GM23338 (cell line): ENCODE measurements around the gene PFKFB2. TPM values are rescaled to one million over a fixed set of nuclear protein-coding genes. Genes with fewer than 3 reads are reported as not detected.

ENCODE experiments used
- ATAC-seq: fragments of 200-7000 bp; cut with Tn5 transposase; 3 replicates; pipeline ENCODE4 v1.9.1; 2020
- DNase-seq: peaks from one replicate; pipeline ENCODE4 v3.0.0-alpha.2; 2015; ENCODE audit warnings: low spot score
- H2AFZ ChIP-seq: fragments of 200-600 bp; sonication (generic); 2 replicates; pipeline ENCODE4 v1.8.0; 2016; ENCODE audit warnings: antibody characterized with exemption, mild to moderate bottlenecking, moderate library complexity
- H3F3A ChIP-seq: fragments of 200-600 bp; sonication (generic); replicated peaks from 2 replicates; pipeline ENCODE4 v1.8.0; 2017; ENCODE audit warnings: antibody characterized with exemption, mixed run types, low read depth
- H3K27ac ChIP-seq: fragments of 200-600 bp; sonication (generic); 2 replicates; pipeline ENCODE4 v1.6.1; 2016; ENCODE audit warnings: low read depth
- H3K27me3 ChIP-seq: fragments of 200-600 bp; sonication (generic); 2 replicates; pipeline ENCODE4 v1.8.0; 2016; ENCODE audit warnings: mild to moderate bottlenecking, mixed run types, moderate library complexity; ENCODE audit not compliant: insufficient read depth
- H3K36me3 ChIP-seq: fragments of 200-600 bp; sonication (generic); 2 replicates; pipeline ENCODE4 v1.8.0; 2016; ENCODE audit warnings: mild to moderate bottlenecking; ENCODE audit not compliant: insufficient read depth
- H3K4me1 ChIP-seq: fragments of 200-600 bp; sonication (generic); 2 replicates; pipeline ENCODE4 v1.8.0; 2016; ENCODE audit warnings: mild to moderate bottlenecking, moderate library complexity; ENCODE audit not compliant: insufficient read depth
- H3K4me2 ChIP-seq: fragments of 200-600 bp; sonication (generic); 2 replicates; pipeline ENCODE4 v1.7.1; 2017; ENCODE audit warnings: mixed run types
- H3K4me3 ChIP-seq: fragments of 200-600 bp; sonication (generic); 2 replicates; pipeline ENCODE4 v1.6.1; 2016; ENCODE audit warnings: mixed run types
- H3K79me2 ChIP-seq: fragments of 200-600 bp; sonication (generic); replicated peaks from 2 replicates; pipeline ENCODE4 v1.8.0; 2017; ENCODE audit warnings: mild to moderate bottlenecking; ENCODE audit not compliant: insufficient read depth
- H3K9me2 ChIP-seq: fragments of 200-600 bp; sonication (generic); 2 replicates; pipeline ENCODE4 v1.8.0; 2017; ENCODE audit not compliant: insufficient read depth
- H4K20me1 ChIP-seq: fragments of 200-600 bp; sonication (generic); replicated peaks from 2 replicates; pipeline ENCODE4 v1.8.0; 2017; ENCODE audit warnings: mild to moderate bottlenecking; ENCODE audit not compliant: insufficient read depth
- H3K27ac Mint-ChIP-seq: 2 replicates; pipeline ENCODE4 v1.8.0; 2020; ENCODE audit warnings: inconsistent platforms, mild to moderate bottlenecking, moderate library complexity, mixed read lengths
- H3K27me3 Mint-ChIP-seq: 3 replicates; pipeline ENCODE4 v1.8.0; 2022; ENCODE audit warnings: low read depth, mild to moderate bottlenecking, moderate library complexity, mixed read lengths, inconsistent platforms; ENCODE audit not compliant: insufficient read depth, poor library complexity
- H3K36me3 Mint-ChIP-seq: 3 replicates; pipeline ENCODE4 v1.8.0; 2021; ENCODE audit warnings: low read depth, mild to moderate bottlenecking, inconsistent platforms, moderate library complexity, mixed read lengths
- H3K4me1 Mint-ChIP-seq: 3 replicates; pipeline ENCODE4 v1.8.0; 2020; ENCODE audit warnings: mild to moderate bottlenecking, inconsistent platforms, mixed read lengths
- H3K4me3 Mint-ChIP-seq: 3 replicates; pipeline ENCODE4 v1.8.0; 2021; ENCODE audit warnings: moderate library complexity, mild to moderate bottlenecking, inconsistent platforms, mixed read lengths
- H3K9me3 Mint-ChIP-seq: 3 replicates; pipeline ENCODE4 v1.8.0; 2020; ENCODE audit warnings: moderate library complexity, mild to moderate bottlenecking, inconsistent platforms, mixed read lengths
- CREB1 ChIP-seq: fragments of 250-450 bp; sonication (Bioruptor Pico); IDR thresholded peaks from 2 replicates; pipeline ENCODE4 v1.5.0; 2020; ENCODE audit warnings: low read depth, mild to moderate bottlenecking, moderate library complexity
- CTCF ChIP-seq, 2 experiments: fragments of 200-600 bp in 1 of 2; sonication (generic) in 1 of 2; conservative IDR thresholded peaks; 2 replicates each; pipeline versions ENCODE4 v1.5.1 to v1.6.1; 2016 to 2017; ENCODE audit warnings: antibody characterized with exemption in 2 of 2, low read depth in 2 of 2, mild to moderate bottlenecking in 2 of 2, moderate library complexity in 1 of 2
- ETS1 ChIP-seq: IDR thresholded peaks from 2 replicates; pipeline ENCODE4 v1.6.1; 2016; ENCODE audit warnings: antibody characterized with exemption
- EZH2 ChIP-seq: fragments of 200-600 bp; sonication (generic); IDR thresholded peaks from one replicate; pipeline ENCODE4 v1.8.0; 2017; ENCODE audit warnings: antibody characterized with exemption, mild to moderate bottlenecking, low read depth; ENCODE audit not compliant: unreplicated experiment
- EZH2phosphoT487 ChIP-seq: fragments of 200-600 bp; sonication (generic); IDR thresholded peaks from one replicate; pipeline ENCODE4 v1.8.1; 2018; ENCODE audit warnings: antibody characterized with exemption; ENCODE audit not compliant: unreplicated experiment
- JUNB ChIP-seq: IDR thresholded peaks from one replicate; pipeline ENCODE4 v1.6.1; 2016; ENCODE audit warnings: antibody characterized with exemption; ENCODE audit not compliant: unreplicated experiment
- NANOG ChIP-seq: IDR thresholded peaks from 2 replicates; pipeline ENCODE4 v1.6.1; 2016; ENCODE audit warnings: antibody characterized with exemption, borderline replicate concordance
- POLR2AphosphoS5 ChIP-seq: IDR thresholded peaks from 2 replicates; pipeline ENCODE4 v1.6.1; 2016; ENCODE audit warnings: antibody characterized with exemption, low read depth
- REST ChIP-seq: IDR thresholded peaks from one replicate; pipeline ENCODE4 v1.6.1; 2018; ENCODE audit warnings: antibody characterized with exemption; ENCODE audit not compliant: unreplicated experiment
- STAT1 ChIP-seq: IDR thresholded peaks from one replicate; pipeline ENCODE4 v1.6.1; 2016; ENCODE audit warnings: antibody characterized with exemption; ENCODE audit not compliant: unreplicated experiment
- ZNF114 ChIP-seq: fragments of 250-450 bp; sonication (Bioruptor Pico); IDR thresholded peaks from 2 replicates; pipeline ENCODE4 v1.5.0; 2020; ENCODE audit warnings: mild to moderate bottlenecking, moderate library complexity
- ZNF331 ChIP-seq: fragments of 250-450 bp; sonication (Bioruptor Pico); IDR thresholded peaks from 2 replicates; pipeline ENCODE4 v1.5.0; 2020; ENCODE audit warnings: low read depth, mild to moderate bottlenecking, moderate library complexity
- ZNF462 ChIP-seq: fragments of 250-450 bp; sonication (Bioruptor Pico); IDR thresholded peaks from 2 replicates; pipeline ENCODE4 v1.5.0; 2020; ENCODE audit warnings: mild to moderate bottlenecking, moderate library complexity
- polyA plus RNA-seq: library from polyadenylated mRNA; unstranded; fragments of >200 nt; fragmentation: Nextera tagmentation; extraction: Ambion mirVana; gene quantifications from 2 replicates; pipeline ENCODE4 v1.2.1, GENCODE V29; 2016
- total RNA-seq: library from RNA; depleted of rRNA; stranded (reverse); fragments of >200 nt; shearing (Covaris generic); gene quantifications from 2 replicates; pipeline ENCODE4 v1.2.3, GENCODE V29; 2014

The PFKFB2 gene
- total and polyA plus RNA-seq, 2 experiments from 2014 or later = 4.9 to 14.8 TPM

- peaks cover 8% of the 10 kb centered on the region for H3K79me2 ChIP-seq
- Mint-ChIP-seq H3K9me3 (no peaks in the 10 kb centered on the region), H3K27me3 (no peaks in the 10 kb centered on the region), H3K4me1 (peaks cover 8% of the 10 kb centered on the region), H3K4me3 (no peak overlapping the region), H3K27ac (no peak overlapping the region), H3K36me3 (peaks cover 2% of the 10 kb centered on the region; the same call in 1 of the 3 replicates)
- H3K27ac ChIP-seq = no peak overlapping the region
- no peak for ATAC-seq
- H3K9me2 ChIP-seq = no peaks in the 10 kb centered on the region
- no peak overlapping the region for H3K4me2 ChIP-seq
- TF ChIP-seq ZNF114 (CRISPR knock-in tag) (no peak), STAT1 (no peak), JUNB (no peak), NANOG (no peak), ZNF331 (CRISPR knock-in tag) (no peak), CREB1 (CRISPR knock-in tag) (no peak), EZH2 (no peak), ZNF462 (CRISPR knock-in tag) (no peak), CTCF (conservative IDR thresholded peaks at IDR 0.05; ENCODE audit: low read depth in 2 of 2) (no peak), EZH2phosphoT487 (no peak), ETS1 (no peak), REST (no peak), POLR2AphosphoS5 (no peak)
- H3K36me3 ChIP-seq = no peaks in the 10 kb centered on the region
- H3K4me3 ChIP-seq = no peak overlapping the region
- 0 out of 2 replicates have a peak, but pooled peaks cover 7% of the 10 kb centered on the region for H3K4me1 ChIP-seq
- no peaks in the 10 kb centered on the region for H3K27me3 ChIP-seq
- H2AFZ ChIP-seq = no peak overlapping the region
- H4K20me1 ChIP-seq = peaks cover 3% of the 10 kb centered on the region; the same call in 1 of the 2 replicates
- no peak for DNase-seq
- no peaks in the 10 kb centered on the region for H3F3A ChIP-seq
Observed at GRCh38 chr1:207040181-207040533, 12.9 kb upstream of the PFKFB2 start.
